Neural cell (in vitro differentiated cells): ENCODE data around the gene SURF6. TPM values are rescaled to one million over a fixed set of nuclear protein-coding genes. Genes with fewer than 3 reads are reported as not detected.
A peak's percentile ranks its signal among the peaks of the same experiment; 100 is the strongest.

Experiments used
- H2AFZ ChIP-seq: fragments of 200-600, 300-800 bp; sonication (generic), shearing (Covaris generic); 2 replicates; pipeline ENCODE4 v1.6.0; 2014; ENCODE audit warnings: low read depth, mild to moderate bottlenecking, antibody characterized with exemption, low read length, moderate library complexity
- H3F3A ChIP-seq: fragments of 200-600 bp; shearing (Covaris generic); 2 replicates; pipeline ENCODE4 v1.6.1; 2016; ENCODE audit warnings: mild to moderate bottlenecking, moderate library complexity, mixed read lengths, antibody characterized with exemption, low read length; ENCODE audit not compliant: insufficient read depth, poor library complexity, severe bottlenecking
- H3K27ac ChIP-seq: fragments of 200-600, 300-800 bp; sonication (generic), shearing (Covaris generic); 2 replicates; pipeline ENCODE4 v1.5.1; 2014; ENCODE audit warnings: mild to moderate bottlenecking, low read length, moderate library complexity
- H3K27me3 ChIP-seq: fragments of 300-800, 200-600 bp; sonication (generic), shearing (Covaris generic); 2 replicates; pipeline ENCODE4 v1.6.0; 2014; ENCODE audit warnings: mild to moderate bottlenecking, low read depth, low read length, moderate library complexity; ENCODE audit not compliant: insufficient read depth
- H3K36me3 ChIP-seq: fragments of 300-800, 200-600 bp; sonication (generic), shearing (Covaris generic); 2 replicates; pipeline ENCODE4 v1.5.1; 2014; ENCODE audit warnings: mild to moderate bottlenecking, antibody characterized with exemption, low read length, moderate library complexity; ENCODE audit not compliant: insufficient read depth
- H3K4me2 ChIP-seq: fragments of 300-800, 200-600 bp; sonication (generic), shearing (Covaris generic); 2 replicates; pipeline ENCODE4 v1.6.0; 2014; ENCODE audit warnings: mild to moderate bottlenecking, low read length
- H3K4me3 ChIP-seq: fragments of 300-800, 200-600 bp; sonication (generic), shearing (Covaris generic); 2 replicates; pipeline ENCODE4 v1.5.1; 2014; ENCODE audit warnings: mild to moderate bottlenecking, low read length, moderate library complexity
- H3K79me2 ChIP-seq: fragments of 200-600 bp; shearing (Covaris generic); replicated peaks from 2 replicates; pipeline ENCODE4 v1.6.0; 2014; ENCODE audit warnings: mild to moderate bottlenecking, low read length, moderate library complexity; ENCODE audit not compliant: insufficient read depth
- H3K9ac ChIP-seq: fragments of 300-800, 200-600 bp; sonication (generic), shearing (Covaris generic); 2 replicates; pipeline ENCODE4 v1.6.1; 2016; ENCODE audit warnings: mild to moderate bottlenecking, low read length, mixed read lengths
- H3K9me2 ChIP-seq: fragments of 200-600 bp; shearing (Covaris generic); 2 replicates; pipeline ENCODE4 v1.6.1; 2016; ENCODE audit warnings: mild to moderate bottlenecking, low read length, mixed read lengths; ENCODE audit not compliant: insufficient read depth
- H3K9me3 ChIP-seq: fragments of 200-600, 300-800 bp; sonication (generic), shearing (Covaris generic); 2 replicates; pipeline ENCODE4 v1.6.1; 2016; ENCODE audit warnings: mild to moderate bottlenecking, mixed run types, low read length, moderate library complexity, mixed read lengths
- H4K20me1 ChIP-seq: fragments of 200-600 bp; shearing (Covaris generic); 2 replicates; pipeline ENCODE4 v1.6.1; 2016; ENCODE audit warnings: mild to moderate bottlenecking, mixed run types; ENCODE audit not compliant: insufficient read depth
- EP300 ChIP-seq: fragments of 450-650 bp; conservative IDR thresholded peaks from 2 replicates; pipeline ENCODE4 v1.6.1; 2014; ENCODE audit warnings: antibody characterized with exemption, mild to moderate bottlenecking, moderate library complexity; ENCODE audit not compliant: poor library complexity, severe bottlenecking
- EZH2 ChIP-seq: fragments of 200-600, 300-800 bp; shearing (Covaris generic), sonication (generic); IDR thresholded peaks from 2 replicates; pipeline ENCODE4 v1.6.1; 2014; ENCODE audit warnings: antibody characterized with exemption, low read length, borderline replicate concordance, mild to moderate bottlenecking; ENCODE audit not compliant: insufficient read depth, poor library complexity, severe bottlenecking
- MXI1 ChIP-seq: fragments of 450-650 bp; conservative IDR thresholded peaks from 2 replicates; pipeline ENCODE4 v1.6.1; 2014; ENCODE audit warnings: antibody characterized with exemption, mild to moderate bottlenecking; ENCODE audit not compliant: poor library complexity, severe bottlenecking
- POLR2AphosphoS5 ChIP-seq: IDR thresholded peaks from 2 replicates; pipeline ENCODE4 v1.6.1; 2012
- RAD21 ChIP-seq: fragments of 450-650 bp; conservative IDR thresholded peaks from 2 replicates; pipeline ENCODE4 v1.6.1; 2014; ENCODE audit warnings: antibody characterized with exemption, mild to moderate bottlenecking, moderate library complexity
- SMC3 ChIP-seq: fragments of 450-650 bp; conservative IDR thresholded peaks from 2 replicates; pipeline ENCODE4 v1.6.1; 2014; ENCODE audit warnings: antibody characterized with exemption, mild to moderate bottlenecking, moderate library complexity; ENCODE audit not compliant: poor library complexity
- TAF1 ChIP-seq: IDR thresholded peaks from 2 replicates; pipeline ENCODE4 v1.6.1; 2012; ENCODE audit warnings: low read depth
- polyA plus RNA-seq: library from polyadenylated mRNA; depleted of rRNA; stranded (reverse); fragments of >200 nt; gene quantifications from 2 replicates; pipeline ENCODE4 v1.2.3, GENCODE V29; 2014
- TF ChIP-seq, protein P1 (sequence below): fragments of 450-650 bp; IDR thresholded peaks from 2 replicates; pipeline ENCODE4 v1.5.1; 2014; ENCODE audit warnings: antibody characterized with exemption, mild to moderate bottlenecking, moderate library complexity; ENCODE audit not compliant: poor library complexity, severe bottlenecking
- TF ChIP-seq, protein P2 (sequence below): IDR thresholded peaks from 2 replicates; pipeline ENCODE4 v1.6.1; 2012; ENCODE audit warnings: borderline replicate concordance

Gene SURF6
- polyA plus RNA-seq, 1 donor from 2014 or later: 20.7 TPM

DNA sequence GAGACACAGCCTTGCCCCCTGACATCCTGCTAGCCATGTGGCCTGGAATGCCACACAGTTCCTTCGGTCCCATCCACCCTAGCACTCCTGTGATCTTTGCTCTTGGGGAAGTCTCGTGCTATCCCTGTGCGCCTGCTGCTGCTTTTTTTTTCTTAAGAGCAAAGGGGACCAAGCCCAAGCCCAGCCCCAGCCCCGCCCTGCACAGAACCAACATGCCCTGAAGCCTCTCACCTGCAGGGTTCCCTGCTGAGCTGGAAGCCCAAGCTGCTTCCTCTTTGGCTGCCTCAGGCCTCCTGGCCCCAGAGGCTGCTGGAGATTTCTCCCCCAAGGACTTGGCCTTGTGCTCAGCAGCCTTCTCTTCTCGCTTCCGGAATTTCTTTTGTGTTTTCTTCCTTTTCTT lies 1.8 kb downstream of the SURF6 start:
- Histone ChIP-seq H3K9me2 (no peaks in the 10 kb centered on the region), H3K27ac (no peak overlapping the region), H3K36me3 (no peaks in the 10 kb centered on the region), H3K9ac (no peak overlapping the region), H3K79me2 (peaks cover 14% of the 10 kb centered on the region), H3K4me2 (no peak overlapping the region), H3K9me3 (no peaks in the 10 kb centered on the region), H3F3A (no peaks in the 10 kb centered on the region), H2AFZ (no peak overlapping the region), H3K27me3 (no peaks in the 10 kb centered on the region), H4K20me1 (no peaks in the 10 kb centered on the region), H3K4me3 (peak overlapping the region; percentile 90)
- TF ChIP-seq RAD21 (no peak), EP300 (no peak), SMC3 (no peak), MXI1 (no peak), POLR2AphosphoS5 (no peak), TAF1 (no peak), EZH2 (no peak)
- TF ChIP-seq, protein P1, sequence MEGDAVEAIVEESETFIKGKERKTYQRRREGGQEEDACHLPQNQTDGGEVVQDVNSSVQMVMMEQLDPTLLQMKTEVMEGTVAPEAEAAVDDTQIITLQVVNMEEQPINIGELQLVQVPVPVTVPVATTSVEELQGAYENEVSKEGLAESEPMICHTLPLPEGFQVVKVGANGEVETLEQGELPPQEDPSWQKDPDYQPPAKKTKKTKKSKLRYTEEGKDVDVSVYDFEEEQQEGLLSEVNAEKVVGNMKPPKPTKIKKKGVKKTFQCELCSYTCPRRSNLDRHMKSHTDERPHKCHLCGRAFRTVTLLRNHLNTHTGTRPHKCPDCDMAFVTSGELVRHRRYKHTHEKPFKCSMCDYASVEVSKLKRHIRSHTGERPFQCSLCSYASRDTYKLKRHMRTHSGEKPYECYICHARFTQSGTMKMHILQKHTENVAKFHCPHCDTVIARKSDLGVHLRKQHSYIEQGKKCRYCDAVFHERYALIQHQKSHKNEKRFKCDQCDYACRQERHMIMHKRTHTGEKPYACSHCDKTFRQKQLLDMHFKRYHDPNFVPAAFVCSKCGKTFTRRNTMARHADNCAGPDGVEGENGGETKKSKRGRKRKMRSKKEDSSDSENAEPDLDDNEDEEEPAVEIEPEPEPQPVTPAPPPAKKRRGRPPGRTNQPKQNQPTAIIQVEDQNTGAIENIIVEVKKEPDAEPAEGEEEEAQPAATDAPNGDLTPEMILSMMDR: no peak
- TF ChIP-seq, protein P2, sequence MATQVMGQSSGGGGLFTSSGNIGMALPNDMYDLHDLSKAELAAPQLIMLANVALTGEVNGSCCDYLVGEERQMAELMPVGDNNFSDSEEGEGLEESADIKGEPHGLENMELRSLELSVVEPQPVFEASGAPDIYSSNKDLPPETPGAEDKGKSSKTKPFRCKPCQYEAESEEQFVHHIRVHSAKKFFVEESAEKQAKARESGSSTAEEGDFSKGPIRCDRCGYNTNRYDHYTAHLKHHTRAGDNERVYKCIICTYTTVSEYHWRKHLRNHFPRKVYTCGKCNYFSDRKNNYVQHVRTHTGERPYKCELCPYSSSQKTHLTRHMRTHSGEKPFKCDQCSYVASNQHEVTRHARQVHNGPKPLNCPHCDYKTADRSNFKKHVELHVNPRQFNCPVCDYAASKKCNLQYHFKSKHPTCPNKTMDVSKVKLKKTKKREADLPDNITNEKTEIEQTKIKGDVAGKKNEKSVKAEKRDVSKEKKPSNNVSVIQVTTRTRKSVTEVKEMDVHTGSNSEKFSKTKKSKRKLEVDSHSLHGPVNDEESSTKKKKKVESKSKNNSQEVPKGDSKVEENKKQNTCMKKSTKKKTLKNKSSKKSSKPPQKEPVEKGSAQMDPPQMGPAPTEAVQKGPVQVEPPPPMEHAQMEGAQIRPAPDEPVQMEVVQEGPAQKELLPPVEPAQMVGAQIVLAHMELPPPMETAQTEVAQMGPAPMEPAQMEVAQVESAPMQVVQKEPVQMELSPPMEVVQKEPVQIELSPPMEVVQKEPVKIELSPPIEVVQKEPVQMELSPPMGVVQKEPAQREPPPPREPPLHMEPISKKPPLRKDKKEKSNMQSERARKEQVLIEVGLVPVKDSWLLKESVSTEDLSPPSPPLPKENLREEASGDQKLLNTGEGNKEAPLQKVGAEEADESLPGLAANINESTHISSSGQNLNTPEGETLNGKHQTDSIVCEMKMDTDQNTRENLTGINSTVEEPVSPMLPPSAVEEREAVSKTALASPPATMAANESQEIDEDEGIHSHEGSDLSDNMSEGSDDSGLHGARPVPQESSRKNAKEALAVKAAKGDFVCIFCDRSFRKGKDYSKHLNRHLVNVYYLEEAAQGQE: no peak

DNA sequence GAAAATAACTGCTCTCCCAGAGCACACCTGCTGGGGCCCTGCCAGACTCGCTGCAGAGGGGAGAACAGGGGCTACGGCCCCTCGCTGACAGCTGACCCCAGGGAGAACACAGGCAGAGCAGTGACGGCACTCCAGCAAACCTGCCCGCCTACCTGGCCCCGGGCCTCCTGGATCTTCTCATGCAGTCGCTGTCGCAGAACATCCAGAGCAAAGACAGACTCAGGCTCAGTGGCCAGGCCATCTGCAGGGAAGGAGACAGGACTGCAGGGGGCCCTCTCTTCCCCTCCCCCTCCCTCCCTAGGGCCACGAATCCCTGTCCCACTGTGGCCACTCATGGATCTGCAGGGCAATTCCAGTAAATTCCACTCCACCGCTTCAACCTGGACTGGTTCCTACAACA lies 2.4 kb downstream of the SURF6 start:
- H3K36me3 ChIP-seq: no peaks in the 10 kb centered on the region
- no peaks in the 10 kb centered on the region for H3K9me3 ChIP-seq
- H3K9me2 ChIP-seq: no peaks in the 10 kb centered on the region
- H3K4me3 ChIP-seq: no peak overlapping the region
- H3K27me3 ChIP-seq: no peaks in the 10 kb centered on the region
- H3K27ac ChIP-seq: no peak overlapping the region
- H3K4me2 ChIP-seq: no peak overlapping the region
- no peak overlapping the region for H2AFZ ChIP-seq
- TF ChIP-seq TAF1: no peak
- TF ChIP-seq EP300: no peak
- no peak for TF ChIP-seq SMC3
- TF ChIP-seq, protein P1: no peak
- no peak for TF ChIP-seq MXI1
- no peak for TF ChIP-seq POLR2AphosphoS5
- TF ChIP-seq EZH2: no peak
- no peak for TF ChIP-seq RAD21
- no peaks in the 10 kb centered on the region for H3F3A ChIP-seq
- H3K9ac ChIP-seq: no peak overlapping the region
- peaks cover 14% of the 10 kb centered on the region for H3K79me2 ChIP-seq
- no peaks in the 10 kb centered on the region for H4K20me1 ChIP-seq
